ENCODE results near the gene ASPG.
A peak's percentile ranks its signal among the peaks of the same experiment; 100 is the strongest.

The ASPG gene

DNA sequence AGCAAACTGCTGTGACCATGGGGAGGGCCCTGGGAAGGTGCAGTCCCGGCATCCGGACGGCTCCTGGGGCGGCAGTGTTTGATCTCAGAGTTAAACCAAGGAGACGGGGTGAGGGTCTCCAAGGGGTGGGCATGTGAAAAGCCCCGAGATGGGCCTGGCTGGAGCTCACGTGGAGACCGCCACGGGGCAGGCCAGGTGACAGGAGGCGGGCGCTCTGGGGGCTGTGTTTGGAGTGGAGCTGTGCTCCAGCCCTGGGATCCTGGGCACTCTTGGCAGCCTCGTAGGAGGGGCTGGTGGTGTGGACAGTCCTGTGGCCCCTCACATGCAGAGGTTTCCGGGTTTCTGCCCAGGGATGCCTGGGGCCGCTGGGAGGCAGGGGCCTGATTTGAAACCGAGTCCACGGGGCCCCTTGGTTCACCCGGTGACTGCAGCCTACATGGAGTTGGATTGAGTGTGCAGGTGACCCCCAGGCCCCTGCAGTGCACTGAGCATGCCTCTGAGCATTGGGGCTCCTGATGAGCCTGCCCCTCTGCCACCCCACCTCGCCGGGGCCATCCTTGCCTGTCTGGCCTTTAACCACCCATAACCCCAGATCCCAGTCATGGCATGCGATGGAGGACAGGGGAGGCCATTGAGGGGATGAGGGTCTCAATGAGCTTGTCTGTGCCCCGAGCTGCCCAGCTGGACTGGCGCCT, 61.3 kb downstream of the ASPG start:
- H3K4me1 ChIP-seq (ENCODE audit: control insufficient read depth, insufficient read depth, low read length), result peaks cover 42% of the 10 kb centered on the region
- no peaks in the 10 kb centered on the region for H3K27me3 ChIP-seq (ENCODE audit: control insufficient read depth, insufficient read depth, low read length)
- no peak overlapping the region for H3K27ac ChIP-seq (ENCODE audit: low read depth, low read length)
- no peak overlapping the region for H3K4me3 ChIP-seq (ENCODE audit: low read depth, low read length)
- H3K9ac ChIP-seq (ENCODE audit: low read length), result no peak overlapping the region
- H3K36me3 ChIP-seq (ENCODE audit: control insufficient read depth, insufficient read depth, low read length), result peaks cover 1% of the 10 kb centered on the region; the same call in 1 of the 2 replicates
- H3K9me3 ChIP-seq (ENCODE audit: control insufficient read depth, insufficient read depth, low read depth, low read length), result no peaks in the 10 kb centered on the region

DNA sequence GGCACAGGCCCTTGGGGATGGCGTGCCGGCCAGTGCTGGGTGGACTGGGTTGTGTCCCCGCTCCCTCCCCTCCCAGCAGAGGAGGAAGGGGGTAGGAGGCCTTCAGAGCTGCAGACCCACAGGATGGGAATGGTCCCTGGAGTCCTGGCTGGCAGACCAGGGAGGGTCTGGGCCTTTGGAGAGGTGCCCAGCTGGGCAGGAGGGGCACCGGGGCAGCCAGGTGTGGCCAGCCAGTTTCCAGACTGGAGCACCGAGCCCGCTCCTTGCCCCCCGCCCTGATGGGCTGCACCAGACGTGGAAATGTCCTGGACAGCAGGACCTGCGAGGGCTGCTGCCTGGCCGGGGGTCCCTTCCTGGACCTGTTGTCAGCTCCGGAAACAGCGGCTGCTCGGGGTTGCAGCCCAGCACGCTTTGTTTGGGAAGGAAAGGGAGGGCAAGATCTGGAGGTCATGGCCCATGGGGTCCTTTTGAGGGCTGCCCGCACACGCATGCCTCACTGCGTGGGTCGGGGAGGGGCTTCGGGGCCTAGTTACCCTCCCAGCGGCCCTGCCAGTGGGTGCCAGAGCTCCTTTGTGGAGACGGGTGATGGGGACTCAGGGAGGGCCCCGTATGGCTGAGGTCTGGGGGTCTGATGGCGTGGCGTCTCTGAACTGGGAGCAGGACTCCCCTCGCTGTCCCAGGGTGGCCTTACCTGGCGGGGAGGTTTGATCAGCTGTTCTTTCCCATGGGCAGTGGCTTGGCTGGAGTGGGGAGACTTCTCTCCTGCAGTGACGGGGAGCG, 62.0 kb downstream of the ASPG start:
- H3K4me1 ChIP-seq (ENCODE audit: control insufficient read depth, insufficient read depth, low read length), result peaks cover 41% of the 10 kb centered on the region
- peak overlapping the region; percentile 46; the same call in 1 of the 2 replicates for H3K27ac ChIP-seq (ENCODE audit: low read depth, low read length)
- no peaks in the 10 kb centered on the region for H3K9me3 ChIP-seq (ENCODE audit: control insufficient read depth, insufficient read depth, low read depth, low read length)
- H3K36me3 ChIP-seq (ENCODE audit: control insufficient read depth, insufficient read depth, low read length), result peaks cover 8% of the 10 kb centered on the region
- H3K4me3 ChIP-seq (ENCODE audit: low read depth, low read length), result no peak overlapping the region
- H3K27me3 ChIP-seq (ENCODE audit: control insufficient read depth, insufficient read depth, low read length), result no peaks in the 10 kb centered on the region
- H3K9ac ChIP-seq (ENCODE audit: low read length), result no peak overlapping the region

GRCh38 chr14:104148433-104149277, 63.2 kb downstream of the ASPG start:
- H3K9ac ChIP-seq (ENCODE audit: low read length), result peak overlapping the region; percentile 67
- peak overlapping the region; percentile 73 for H3K27ac ChIP-seq (ENCODE audit: low read depth, low read length)
- no peak overlapping the region for H3K4me3 ChIP-seq (ENCODE audit: low read depth, low read length)
- peaks cover 13% of the 10 kb centered on the region for H3K36me3 ChIP-seq (ENCODE audit: control insufficient read depth, insufficient read depth, low read length)
- H3K9me3 ChIP-seq (ENCODE audit: control insufficient read depth, insufficient read depth, low read depth, low read length), result no peaks in the 10 kb centered on the region
- no peaks in the 10 kb centered on the region for H3K27me3 ChIP-seq (ENCODE audit: control insufficient read depth, insufficient read depth, low read length)
- peaks cover 41% of the 10 kb centered on the region for H3K4me1 ChIP-seq (ENCODE audit: control insufficient read depth, insufficient read depth, low read length)

GRCh38 chr14:104149278-104149595, 63.7 kb downstream of the ASPG start:
- Histone ChIP-seq H3K27ac (ENCODE audit: low read depth, low read length) (peak overlapping the region; percentile 73), H3K27me3 (ENCODE audit: control insufficient read depth, insufficient read depth, low read length) (no peaks in the 10 kb centered on the region), H3K9ac (ENCODE audit: low read length) (peak overlapping the region; percentile 72), H3K4me1 (ENCODE audit: control insufficient read depth, insufficient read depth, low read length) (peaks cover 41% of the 10 kb centered on the region), H3K9me3 (ENCODE audit: control insufficient read depth, insufficient read depth, low read depth, low read length) (no peaks in the 10 kb centered on the region), H3K4me3 (ENCODE audit: low read depth, low read length) (no peak overlapping the region), H3K36me3 (ENCODE audit: control insufficient read depth, insufficient read depth, low read length) (peaks cover 15% of the 10 kb centered on the region)

DNA sequence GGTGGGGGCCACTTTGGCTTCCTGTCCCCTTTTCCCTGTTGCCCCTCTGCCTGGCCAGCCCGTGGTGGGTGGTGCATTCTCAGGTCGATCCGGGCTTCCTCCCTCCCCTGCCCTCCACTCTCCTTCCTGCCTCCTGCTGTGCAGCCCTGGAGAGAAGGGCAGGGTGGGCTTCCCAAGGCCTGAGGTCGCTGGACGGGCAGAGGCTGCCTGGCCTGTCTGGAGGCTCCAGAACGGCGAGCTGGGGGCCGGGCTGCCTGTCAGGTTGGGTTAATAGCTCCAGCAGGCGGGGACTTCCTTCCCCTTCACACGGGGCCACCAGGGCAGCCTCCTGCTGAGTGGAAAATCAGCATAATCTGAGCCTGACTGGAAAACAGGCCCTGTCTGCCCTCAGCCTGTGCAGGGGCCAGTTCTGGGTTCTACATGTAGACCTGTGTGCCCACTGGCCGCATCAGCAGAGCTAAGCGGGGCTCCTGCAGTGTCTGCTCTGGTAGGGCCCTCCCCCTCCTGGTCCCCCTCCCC, 64.2 kb downstream of the ASPG start:
- peak overlapping the region; percentile 42 for H3K4me3 ChIP-seq (ENCODE audit: low read depth, low read length)

DNA sequence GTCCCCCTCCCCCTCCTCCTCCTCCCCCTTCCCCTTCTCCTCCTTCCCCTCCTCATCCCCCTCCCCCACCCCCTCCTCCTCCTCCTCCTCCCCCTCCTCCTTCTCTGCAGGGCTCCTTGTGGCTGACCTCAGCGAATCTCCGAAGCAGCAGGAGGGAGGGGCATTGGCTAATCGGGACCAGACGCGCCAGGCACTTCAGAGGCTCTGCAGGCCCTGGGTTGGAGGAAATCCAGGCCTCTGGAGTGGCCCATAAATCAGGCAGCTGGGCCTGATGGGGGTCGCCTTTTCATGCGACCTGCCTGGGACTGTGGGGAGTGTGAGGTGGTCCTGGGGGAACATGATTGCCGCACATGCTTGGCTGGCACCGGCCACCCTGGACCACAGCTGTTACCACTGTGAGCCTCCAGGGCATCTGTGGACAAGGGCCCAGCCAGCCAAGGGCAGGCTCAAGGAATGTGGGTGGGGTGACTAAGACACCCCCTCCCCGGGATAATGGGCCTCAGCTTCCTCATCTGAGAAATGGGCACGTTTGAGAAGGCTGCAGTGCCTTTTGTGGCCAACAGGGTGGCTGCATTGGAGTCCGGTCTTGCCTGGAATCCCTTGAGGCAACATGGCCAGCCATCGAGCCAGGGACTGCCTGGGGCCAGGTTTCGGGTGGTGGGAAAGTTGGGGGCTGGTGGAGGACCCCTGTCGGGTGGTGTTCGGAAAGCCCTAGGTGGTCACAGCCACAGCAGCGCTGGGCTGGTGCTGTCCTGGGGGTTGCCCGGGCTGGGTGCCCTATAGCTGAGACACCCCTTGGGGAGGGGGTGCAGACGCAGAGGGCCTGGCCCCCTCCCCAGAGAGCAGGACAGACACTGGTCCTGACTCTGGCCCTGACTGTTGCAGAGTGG, 64.9 kb downstream of the ASPG start:
- H3K9me3 ChIP-seq (ENCODE audit: control insufficient read depth, insufficient read depth, low read depth, low read length), result no peaks in the 10 kb centered on the region
- H3K4me1 ChIP-seq (ENCODE audit: control insufficient read depth, insufficient read depth, low read length), result peaks cover 41% of the 10 kb centered on the region
- H3K27ac ChIP-seq (ENCODE audit: low read depth, low read length), result peak overlapping the region; percentile 20; the same call in 1 of the 2 replicates
- H3K36me3 ChIP-seq (ENCODE audit: control insufficient read depth, insufficient read depth, low read length), result peaks cover 15% of the 10 kb centered on the region
- no peaks in the 10 kb centered on the region for H3K27me3 ChIP-seq (ENCODE audit: control insufficient read depth, insufficient read depth, low read length)
- H3K4me3 ChIP-seq (ENCODE audit: low read depth, low read length), result no peak overlapping the region
- peak overlapping the region; percentile 29 for H3K9ac ChIP-seq (ENCODE audit: low read length)

More for the DNA sequence above, 64.2 kb downstream of the ASPG start:
- peaks cover 15% of the 10 kb centered on the region for H3K36me3 ChIP-seq (ENCODE audit: control insufficient read depth, insufficient read depth, low read length)
- peaks cover 41% of the 10 kb centered on the region for H3K4me1 ChIP-seq (ENCODE audit: control insufficient read depth, insufficient read depth, low read length)
- H3K27me3 ChIP-seq (ENCODE audit: control insufficient read depth, insufficient read depth, low read length), result no peaks in the 10 kb centered on the region
- H3K27ac ChIP-seq (ENCODE audit: low read depth, low read length), result peak overlapping the region; percentile 73; the same call in 1 of the 2 replicates
- H3K9me3 ChIP-seq (ENCODE audit: control insufficient read depth, insufficient read depth, low read depth, low read length), result no peaks in the 10 kb centered on the region
- H3K9ac ChIP-seq (ENCODE audit: low read length), result peak overlapping the region; percentile 72

DNA sequence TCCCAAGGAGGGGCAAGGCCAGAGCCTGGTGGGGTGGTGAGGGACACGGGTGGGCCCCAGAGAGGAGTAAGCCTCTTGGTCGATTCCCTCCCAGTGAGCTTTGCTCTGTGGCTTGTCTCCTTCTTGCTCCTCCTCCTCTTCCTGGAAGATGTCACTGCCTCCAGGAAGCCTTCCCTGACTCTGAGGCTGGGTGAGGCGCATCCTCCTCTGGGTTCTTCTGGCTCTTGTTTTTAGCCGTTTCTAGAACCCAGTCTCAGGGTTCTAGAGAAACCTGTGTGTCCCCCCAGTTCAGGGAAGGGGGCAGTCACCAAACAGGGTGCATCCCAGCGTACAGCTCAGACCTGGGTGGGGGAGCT, 65.5 kb downstream of the ASPG start:
- H3K4me3 ChIP-seq (ENCODE audit: low read depth, low read length), result no peak overlapping the region
- peak overlapping the region; percentile 20; the same call in 1 of the 2 replicates for H3K27ac ChIP-seq (ENCODE audit: low read depth, low read length)
- no peaks in the 10 kb centered on the region for H3K9me3 ChIP-seq (ENCODE audit: control insufficient read depth, insufficient read depth, low read depth, low read length)
- no peaks in the 10 kb centered on the region for H3K27me3 ChIP-seq (ENCODE audit: control insufficient read depth, insufficient read depth, low read length)
- peaks cover 41% of the 10 kb centered on the region for H3K4me1 ChIP-seq (ENCODE audit: control insufficient read depth, insufficient read depth, low read length)
- H3K9ac ChIP-seq (ENCODE audit: low read length), result peak overlapping the region; percentile 25
- peaks cover 15% of the 10 kb centered on the region for H3K36me3 ChIP-seq (ENCODE audit: control insufficient read depth, insufficient read depth, low read length)

DNA sequence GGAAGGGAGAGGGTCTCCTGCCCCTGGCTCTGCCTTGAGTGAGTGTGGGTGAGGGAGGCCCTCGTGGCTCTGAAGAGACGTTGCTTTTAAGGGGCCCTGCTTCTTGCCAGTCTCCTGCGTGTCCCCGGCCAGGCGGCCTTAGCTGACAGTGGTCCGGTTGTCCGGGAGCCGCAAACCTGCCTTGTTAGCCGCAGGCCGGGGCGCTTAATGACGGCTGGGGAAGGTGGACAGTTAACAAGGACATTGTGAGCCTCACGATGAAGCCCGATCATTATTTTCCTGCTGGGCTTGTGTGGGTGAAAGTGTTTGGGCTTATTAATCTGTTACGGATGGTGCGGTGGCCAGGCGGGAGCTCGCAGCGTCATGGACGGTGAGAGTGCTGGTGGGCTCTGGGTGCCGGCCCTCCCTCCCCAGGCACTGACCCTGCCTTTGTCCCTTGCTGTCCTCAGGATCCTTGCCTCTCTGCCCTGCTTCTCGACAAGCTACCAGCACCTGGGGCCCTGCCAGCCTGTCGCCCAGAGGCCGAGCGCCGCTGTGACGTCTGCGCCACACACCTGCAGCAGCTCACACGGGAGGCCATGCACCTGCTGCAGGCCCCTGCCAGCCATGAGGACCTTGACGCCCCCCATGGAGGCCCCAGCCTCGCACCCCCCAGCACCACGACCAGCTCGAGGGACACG, 66.2 kb downstream of the ASPG start:
- Histone ChIP-seq H3K27ac (ENCODE audit: low read depth, low read length) (no peak overlapping the region), H3K4me1 (ENCODE audit: control insufficient read depth, insufficient read depth, low read length) (peaks cover 39% of the 10 kb centered on the region), H3K27me3 (ENCODE audit: control insufficient read depth, insufficient read depth, low read length) (no peaks in the 10 kb centered on the region), H3K36me3 (ENCODE audit: control insufficient read depth, insufficient read depth, low read length) (peaks cover 15% of the 10 kb centered on the region), H3K9ac (ENCODE audit: low read length) (no peak overlapping the region), H3K4me3 (ENCODE audit: low read depth, low read length) (no peak overlapping the region), H3K9me3 (ENCODE audit: control insufficient read depth, insufficient read depth, low read depth, low read length) (no peaks in the 10 kb centered on the region)

DNA sequence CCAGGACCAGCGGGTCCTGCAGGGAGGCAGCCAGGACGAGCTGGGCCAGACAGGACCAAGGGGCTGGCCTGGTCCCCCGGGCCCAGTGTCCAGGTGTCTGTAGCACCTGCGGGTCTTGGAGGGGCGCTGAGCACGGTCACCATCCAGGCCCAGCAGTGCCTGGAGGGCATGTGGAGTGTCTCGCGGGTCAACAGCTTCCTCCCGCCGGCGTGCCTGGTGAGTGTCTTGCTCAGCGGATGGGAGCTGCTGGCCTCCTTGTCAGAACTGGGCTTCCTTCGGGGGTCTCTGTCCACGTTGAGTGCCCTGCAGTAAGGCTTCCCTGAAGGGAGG, 66.7 kb downstream of the ASPG start:
- H3K27ac ChIP-seq (ENCODE audit: low read depth, low read length), result no peak overlapping the region
- H3K4me3 ChIP-seq (ENCODE audit: low read depth, low read length), result no peak overlapping the region
- no peak overlapping the region for H3K9ac ChIP-seq (ENCODE audit: low read length)
- H3K36me3 ChIP-seq (ENCODE audit: control insufficient read depth, insufficient read depth, low read length), result peaks cover 15% of the 10 kb centered on the region
- no peaks in the 10 kb centered on the region for H3K27me3 ChIP-seq (ENCODE audit: control insufficient read depth, insufficient read depth, low read length)
- no peaks in the 10 kb centered on the region for H3K9me3 ChIP-seq (ENCODE audit: control insufficient read depth, insufficient read depth, low read depth, low read length)
- peaks cover 36% of the 10 kb centered on the region for H3K4me1 ChIP-seq (ENCODE audit: control insufficient read depth, insufficient read depth, low read length)
